Measurements from ENCODE around the gene SMOC2. TPM values are rescaled to one million over a fixed set of nuclear protein-coding genes. Genes with fewer than 3 reads are reported as not detected.

Gene SMOC2
- total RNA-seq, 1 donor from 2014 or later = 102 TPM

GRCh38 chr6:168408504-168409136, 32.4 kb upstream of the SMOC2 start:
- Histone ChIP-seq H3K4me3 (no peak overlapping the region), H3K27me3 (no peaks in the 10 kb centered on the region), H3K4me1 (peaks cover 0 to 3% of the 10 kb centered on the region in 2 donors), H3K36me3 (no peaks in the 10 kb centered on the region), H3K27ac (no peak overlapping the region), H3K9me3 (no peaks in the 10 kb centered on the region)
- TF ChIP-seq CTCF (IDR thresholded peaks at IDR 0.05) = no peak
- intact Hi-C loops (cut with DNase I) = no loop called here
- DNase-seq (ENCODE audit: low spot score in 2 of 2) = no peak

- no peaks in the 10 kb centered on the region for H3K27me3 ChIP-seq
- H3K9me3 ChIP-seq = no peaks in the 10 kb centered on the region
- H3K27ac ChIP-seq = peak overlapping the region in 1 of 2 donors; percentile 29
- intact Hi-C loops (cut with DNase I) = no loop called here
- peaks cover 0 to 4% of the 10 kb centered on the region in 2 donors for H3K4me1 ChIP-seq
- peak in 1 of 2 donors; percentile 40 for DNase-seq (ENCODE audit: low spot score in 2 of 2)
- no peak overlapping the region for H3K4me3 ChIP-seq
- H3K36me3 ChIP-seq = no peaks in the 10 kb centered on the region
- TF ChIP-seq CTCF (IDR thresholded peaks at IDR 0.05) = no peak
These were observed 30.9 kb upstream of the SMOC2 start for GRCh38 chr6:168410035-168410434.

- no peak for TF ChIP-seq CTCF (IDR thresholded peaks at IDR 0.05)
- no peaks in the 10 kb centered on the region for H3K9me3 ChIP-seq
- H3K36me3 ChIP-seq = no peaks in the 10 kb centered on the region
- peak overlapping the region in 1 of 2 donors; percentile 29 for H3K27ac ChIP-seq
- no peak overlapping the region for H3K4me3 ChIP-seq
- H3K27me3 ChIP-seq = no peaks in the 10 kb centered on the region
- peak in 1 of 2 donors; percentile 46 for DNase-seq (ENCODE audit: low spot score in 2 of 2)
- intact Hi-C loops (cut with DNase I) = no loop called here
- H3K4me1 ChIP-seq = peaks cover 3 to 6% of the 10 kb centered on the region in 2 donors
These were observed 30.4 kb upstream of the SMOC2 start for GRCh38 chr6:168410554-168411011.

- intact Hi-C loops (cut with DNase I) = no loop called here
- Histone ChIP-seq H3K9me3 (no peaks in the 10 kb centered on the region), H3K36me3 (no peaks in the 10 kb centered on the region), H3K4me3 (no peak overlapping the region), H3K27me3 (no peaks in the 10 kb centered on the region), H3K27ac (no peak overlapping the region), H3K4me1 (peaks cover 3 to 6% of the 10 kb centered on the region in 2 donors)
- no peak for TF ChIP-seq CTCF (IDR thresholded peaks at IDR 0.05)
- DNase-seq (ENCODE audit: low spot score in 2 of 2) = peak in 1 of 2 donors; percentile 54
These were observed 29.9 kb upstream of the SMOC2 start for GRCh38 chr6:168411130-168411529.

GRCh38 chr6:168411793-168412192, 29.2 kb upstream of the SMOC2 start:
- peak in 1 of 2 donors; percentile 15 for DNase-seq (ENCODE audit: low spot score in 2 of 2)
- no peak overlapping the region for H3K27ac ChIP-seq
- TF ChIP-seq CTCF (IDR thresholded peaks at IDR 0.05) = no peak
- no peak overlapping the region for H3K4me3 ChIP-seq
- no peaks in the 10 kb centered on the region for H3K27me3 ChIP-seq
- intact Hi-C loops (cut with DNase I) = no loop called here
- peaks cover 3 to 6% of the 10 kb centered on the region in 2 donors for H3K4me1 ChIP-seq
- no peaks in the 10 kb centered on the region for H3K36me3 ChIP-seq
- no peaks in the 10 kb centered on the region for H3K9me3 ChIP-seq

Measured in ascending aorta (tissue), 2 donors.